NCI-H446 treated with DMSO at 0.1 percent for 48 hours (cell line): ENCODE data around the gene ABCB4.

ENCODE experiments used
- DNase-seq: peaks from one replicate; lab custom pipeline; 2025; lab: John Stamatoyannopoulos, UW

ABCB4 gene

GRCh38 chr7:87420173-87420572 is 55.3 kb downstream of the ABCB4 start:
- no peak for DNase-seq

GRCh38 chr7:87416682-87417587 is 58.5 kb downstream of the ABCB4 start:
- peak; percentile 20 for DNase-seq

- no peak for DNase-seq
Observed at GRCh38 chr7:87414794-87415188, 60.7 kb downstream of the ABCB4 start.

- no peak for DNase-seq
Observed at GRCh38 chr7:87413951-87414793, 61.3 kb downstream of the ABCB4 start.

GRCh38 chr7:87413029-87413428 is 62.5 kb downstream of the ABCB4 start:
- no peak for DNase-seq

- no peak for DNase-seq
Observed at GRCh38 chr7:87411186-87411585, 64.3 kb downstream of the ABCB4 start.

- DNase-seq, result no peak
Observed at GRCh38 chr7:87404674-87405073, 70.8 kb downstream of the ABCB4 start.

- DNase-seq, result no peak
Observed at GRCh38 chr7:87398446-87398845, 77.0 kb downstream of the ABCB4 start.

GRCh38 chr7:87395442-87396020 is 79.9 kb downstream of the ABCB4 start:
- DNase-seq, result no peak

- DNase-seq, result no peak
Observed at GRCh38 chr7:87391020-87391701, 84.3 kb downstream of the ABCB4 start.

GRCh38 chr7:87380905-87381304 is 94.6 kb downstream of the ABCB4 start:
- DNase-seq, result no peak

- no peak for DNase-seq
Observed at GRCh38 chr7:87375662-87376435, 99.6 kb downstream of the ABCB4 start.

GRCh38 chr7:87370660-87371180 is 104.8 kb downstream of the ABCB4 start:
- no peak for DNase-seq

GRCh38 chr7:87369216-87369615 is 106.3 kb downstream of the ABCB4 start:
- no peak for DNase-seq

GRCh38 chr7:87364246-87364645 is 111.2 kb downstream of the ABCB4 start:
- no peak for DNase-seq

- DNase-seq, result no peak
Observed at GRCh38 chr7:87363342-87363741, 112.1 kb downstream of the ABCB4 start.

GRCh38 chr7:87361320-87361719 is 114.2 kb downstream of the ABCB4 start:
- DNase-seq, result no peak

GRCh38 chr7:87359366-87359765 is 116.1 kb downstream of the ABCB4 start:
- no peak for DNase-seq

- no peak for DNase-seq
Observed at GRCh38 chr7:87356448-87356847, 119.0 kb downstream of the ABCB4 start.

- no peak for DNase-seq
Observed at GRCh38 chr7:87354749-87355148, 120.7 kb downstream of the ABCB4 start.
